ENCODE results near the gene DENND4C.
"Not testable (repeated sequence)": the region's sequence is repeated elsewhere in the genome, so short reads cannot be mapped to it uniquely, and the experiment has no call there.

DENND4C gene

DNA sequence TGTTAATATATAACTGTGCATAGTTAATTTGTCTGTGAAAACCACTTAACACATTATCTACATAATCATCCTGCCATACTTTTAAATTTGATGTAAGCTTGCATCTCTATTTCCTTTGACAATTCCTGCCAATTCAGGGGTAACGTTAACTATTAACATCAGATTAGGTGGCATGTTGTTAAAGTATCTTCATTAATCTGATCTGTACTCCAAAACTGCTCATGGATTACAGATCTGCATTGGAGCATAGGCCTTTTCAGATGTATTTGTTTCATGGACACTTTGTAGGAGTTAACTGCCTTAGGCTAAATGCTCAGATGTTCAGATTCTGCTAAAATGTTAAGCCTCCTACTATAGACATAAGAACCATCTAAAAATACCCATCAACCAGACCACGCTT, 146.4 kb downstream of the DENND4C start:
- no peak for DNase-seq

GRCh38 chr9:19378164-19378563, 147.7 kb downstream of the DENND4C start:
- DNase-seq = no peak

GRCh38 chr9:19378647-19379046, 148.2 kb downstream of the DENND4C start:
- no peak for DNase-seq

- no peak for DNase-seq
Measured at GRCh38 chr9:19379283-19379682, 148.8 kb downstream of the DENND4C start.

DNA sequence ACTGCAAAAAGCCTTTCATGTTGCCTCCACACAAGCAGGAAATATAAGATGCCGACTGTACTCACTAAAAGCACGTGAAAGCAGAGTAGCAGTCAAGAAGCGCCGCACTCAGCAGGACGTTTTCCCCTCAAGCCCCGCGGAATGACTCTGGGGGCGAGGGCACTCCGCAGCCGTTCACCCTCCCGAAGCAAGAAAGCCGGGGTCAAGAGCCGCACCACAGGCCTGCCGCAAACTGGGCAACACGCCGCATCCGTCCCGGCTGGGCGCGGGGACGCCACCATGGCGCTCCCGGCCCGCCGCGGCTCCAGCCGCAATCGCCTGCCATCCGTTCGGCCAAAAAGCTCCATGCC, 149.2 kb downstream of the DENND4C start:
- peak; percentile 32 for DNase-seq

GRCh38 chr9:19380826-19381075, 150.3 kb downstream of the DENND4C start:
- DNase-seq = no peak

GRCh38 chr9:19381656-19382055, 151.2 kb downstream of the DENND4C start:
- no peak for DNase-seq

DNA sequence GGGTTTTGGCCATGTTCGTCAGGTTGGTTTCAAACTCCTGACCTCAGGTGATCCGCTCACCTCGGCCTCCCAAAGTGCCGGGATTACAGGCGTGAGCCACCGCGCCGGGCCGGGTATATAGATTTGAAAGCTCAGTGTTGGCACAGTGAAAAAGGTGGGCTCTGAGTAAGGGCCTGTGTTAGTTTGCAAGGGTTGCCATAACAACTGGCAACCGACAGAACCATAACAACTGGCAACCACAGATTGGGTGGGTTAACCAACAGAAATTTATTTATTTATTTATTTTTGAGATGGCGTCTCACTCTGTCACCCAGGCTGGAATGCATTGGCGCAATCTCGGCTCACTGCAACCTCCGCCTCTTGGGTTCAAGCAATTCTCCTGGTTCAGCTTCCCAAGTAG, 154.7 kb downstream of the DENND4C start:
- not testable (repeated sequence) for DNase-seq

GRCh38 chr9:19385786-19386501, 155.5 kb downstream of the DENND4C start:
- no peak for DNase-seq

DNA sequence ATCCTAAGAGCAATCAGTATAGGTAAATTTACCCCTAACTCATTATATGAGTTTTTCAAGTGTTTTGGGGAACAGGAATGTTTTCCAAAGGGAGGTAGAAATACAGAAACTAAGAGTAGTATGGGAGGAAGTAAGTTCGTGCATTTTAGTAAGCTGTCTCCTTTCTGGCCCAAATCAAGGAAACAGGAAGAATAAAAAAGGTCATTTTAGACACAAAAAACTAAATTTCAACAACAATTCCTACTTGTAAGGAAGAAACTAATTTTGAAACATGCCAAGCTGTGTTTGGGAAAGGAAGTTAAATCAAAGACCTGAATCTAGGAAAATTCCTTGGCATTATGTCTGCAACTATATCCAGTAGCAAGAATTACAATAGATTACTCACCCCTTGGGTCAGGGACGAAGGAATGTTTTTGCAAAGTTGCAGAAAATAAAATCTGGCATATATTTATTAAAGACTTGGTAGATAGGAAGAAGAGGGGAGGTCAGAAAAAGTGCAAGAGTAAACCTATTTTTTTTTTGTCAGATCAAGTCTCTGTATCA, 156.1 kb downstream of the DENND4C start:
- no peak for DNase-seq

DNA sequence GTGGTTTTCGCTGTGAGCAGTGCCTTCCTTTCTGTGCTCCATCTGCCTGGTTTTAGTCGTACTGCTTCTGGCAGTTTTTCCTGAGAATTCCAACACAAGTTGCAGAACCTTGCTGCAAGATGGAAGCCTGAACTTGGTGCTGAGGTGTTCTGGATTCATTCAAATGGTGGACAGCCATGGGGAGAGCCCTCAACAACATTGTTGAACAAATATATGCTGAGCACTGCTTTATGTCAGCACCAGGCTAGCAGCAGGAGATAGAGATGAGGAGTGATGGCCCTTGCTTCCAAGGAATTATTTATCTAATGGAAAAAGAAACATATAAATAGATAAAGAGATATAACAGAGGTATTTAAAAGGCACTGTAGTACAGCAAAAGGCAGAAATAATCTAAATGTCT, 156.8 kb downstream of the DENND4C start:
- DNase-seq = no peak

GRCh38 chr9:19389539-19389938, 159.0 kb downstream of the DENND4C start:
- not testable (repeated sequence) for DNase-seq

DNA sequence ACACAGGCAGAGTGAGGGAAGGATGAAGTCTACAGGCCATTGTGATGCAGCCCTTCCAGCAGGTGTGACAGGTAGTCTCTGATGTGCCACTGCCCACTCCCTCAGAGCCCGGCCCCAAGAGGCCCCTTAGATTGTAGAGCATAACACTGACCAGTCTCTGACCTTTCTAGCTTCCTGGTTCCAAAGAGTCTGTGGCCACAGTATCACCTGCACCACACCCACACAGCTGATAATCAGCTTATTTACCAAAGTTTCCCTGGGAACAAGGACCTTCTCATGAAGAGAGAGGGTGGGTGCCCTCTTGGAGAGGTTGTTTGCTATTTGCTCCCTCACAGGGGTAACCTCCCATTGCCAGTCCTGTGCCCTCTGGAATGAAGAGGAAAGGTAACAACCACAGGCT, 167.4 kb downstream of the DENND4C start:
- no peak for DNase-seq

- not testable (repeated sequence) for DNase-seq
Measured at GRCh38 chr9:19403231-19403630, 172.7 kb downstream of the DENND4C start.

GRCh38 chr9:19404283-19405075, 174.0 kb downstream of the DENND4C start:
- DNase-seq = no peak

DNA sequence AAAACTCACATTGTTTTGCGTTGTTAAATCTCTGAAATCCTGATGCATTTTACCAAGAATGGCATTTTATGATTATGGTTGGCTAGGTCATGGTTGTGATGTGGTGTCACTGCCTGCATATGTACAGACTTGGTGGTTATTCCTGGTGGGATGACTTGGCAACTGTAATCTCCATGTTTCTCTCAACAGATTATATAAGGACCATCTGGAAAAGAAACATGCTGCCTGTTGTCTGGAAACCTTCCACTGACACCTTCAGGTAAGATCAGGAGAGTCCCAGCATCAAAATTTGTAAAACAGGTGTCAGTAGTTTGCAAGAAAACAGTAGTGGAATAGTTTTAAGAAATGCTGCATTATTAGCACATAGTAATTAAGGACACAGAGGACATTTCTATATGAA, 175.3 kb downstream of the DENND4C start:
- DNase-seq = no peak

GRCh38 chr9:19408316-19408692, 177.8 kb downstream of the DENND4C start:
- DNase-seq = peak; percentile 5

DNA sequence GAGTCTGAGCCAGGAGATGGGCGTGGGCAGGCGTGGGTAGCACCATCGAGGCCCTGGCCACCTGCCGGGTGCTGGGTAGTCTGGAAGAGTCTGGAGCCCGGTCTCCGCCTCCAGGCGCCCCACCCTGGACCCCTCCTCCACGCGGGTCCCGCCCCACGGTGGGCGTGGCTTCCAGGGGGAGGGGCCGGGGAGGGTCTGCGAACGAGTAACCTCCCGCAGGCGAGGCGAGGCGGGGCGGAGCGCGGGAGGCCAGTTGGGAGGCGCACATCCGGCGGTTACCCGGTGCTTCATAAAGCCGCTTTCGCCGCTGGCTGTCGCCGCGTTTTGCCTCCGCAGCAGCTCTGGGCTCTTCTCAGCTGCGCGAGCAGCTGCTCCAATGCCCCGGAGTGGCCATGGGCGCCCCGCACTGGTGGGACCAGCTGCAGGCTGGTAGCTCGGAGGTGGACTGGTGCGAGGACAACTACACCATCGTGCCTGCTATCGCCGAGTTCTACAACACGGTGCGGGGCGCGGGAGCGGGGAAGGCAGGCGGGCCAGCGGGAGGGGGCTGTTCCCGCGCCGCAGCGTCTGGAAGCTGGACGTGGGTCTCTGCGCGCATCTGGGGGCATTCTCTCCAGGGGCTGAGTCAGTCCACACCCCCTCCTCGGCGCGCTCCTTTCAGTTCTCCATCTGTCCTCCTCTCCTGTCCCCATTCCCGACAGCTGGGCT, 178.4 kb downstream of the DENND4C start, which contains the start of gene ACER2:
Gene ACER2 (plus strand): TSS at position 317 of the 708 bp plus-strand sequence. CDS start 76 bp downstream, at position 393.
- peak; percentile 88 for DNase-seq

DNA sequence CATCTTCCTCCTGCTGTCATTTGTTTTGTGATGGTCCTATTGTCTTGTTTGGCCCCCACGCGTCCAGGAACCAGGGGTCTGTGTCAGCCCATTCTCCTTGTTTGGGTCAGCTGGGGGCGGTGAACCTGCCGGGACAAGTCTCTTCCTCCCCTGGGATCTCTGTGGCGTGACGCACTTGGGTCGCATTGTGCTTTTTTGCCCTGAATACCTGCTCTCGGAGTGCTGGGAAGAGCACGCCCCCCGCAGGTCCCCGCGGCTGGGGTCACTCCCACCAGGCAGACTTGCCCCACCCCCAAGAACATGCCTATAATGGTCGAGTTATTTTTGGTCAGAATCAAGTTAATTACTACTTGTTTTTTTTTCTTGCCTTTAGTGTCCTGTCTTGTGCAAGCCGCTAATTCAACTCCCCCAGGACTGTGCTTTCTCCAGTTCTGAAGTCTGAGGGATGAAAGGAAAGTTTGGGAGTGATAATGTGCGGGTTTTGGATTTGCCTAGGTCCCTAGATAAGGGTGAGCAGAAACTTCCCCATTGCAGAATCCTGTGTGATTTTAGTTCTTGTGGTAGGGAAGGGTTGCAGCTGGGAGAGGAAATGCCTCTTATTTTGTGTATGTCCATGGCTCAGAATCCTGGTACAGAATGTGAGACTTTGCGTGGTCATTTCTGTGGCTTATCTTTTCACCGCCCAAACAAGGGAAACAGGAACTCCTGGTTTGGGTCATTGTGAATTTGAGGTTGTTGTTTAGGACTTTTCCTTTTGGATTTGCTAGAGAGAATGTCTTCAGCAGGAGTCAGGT, 179.1 kb downstream of the DENND4C start:
- DNase-seq = peak; percentile 9

DNA sequence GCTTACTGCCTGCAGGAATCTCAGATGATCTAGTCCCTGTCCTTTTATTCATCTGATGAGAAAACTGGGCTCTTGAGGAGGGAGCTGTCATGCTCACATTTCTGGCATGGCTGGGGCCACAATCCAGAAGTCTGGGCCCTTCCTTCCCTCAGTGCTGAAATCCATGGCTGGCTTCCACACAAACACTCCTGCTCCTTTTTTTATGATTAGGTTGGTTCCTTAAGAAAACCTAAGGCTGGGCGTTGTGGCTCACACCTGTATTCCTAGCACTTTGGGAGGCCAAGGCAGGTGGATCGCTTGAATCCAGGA, 179.7 kb downstream of the DENND4C start:
- no peak for DNase-seq

DNA sequence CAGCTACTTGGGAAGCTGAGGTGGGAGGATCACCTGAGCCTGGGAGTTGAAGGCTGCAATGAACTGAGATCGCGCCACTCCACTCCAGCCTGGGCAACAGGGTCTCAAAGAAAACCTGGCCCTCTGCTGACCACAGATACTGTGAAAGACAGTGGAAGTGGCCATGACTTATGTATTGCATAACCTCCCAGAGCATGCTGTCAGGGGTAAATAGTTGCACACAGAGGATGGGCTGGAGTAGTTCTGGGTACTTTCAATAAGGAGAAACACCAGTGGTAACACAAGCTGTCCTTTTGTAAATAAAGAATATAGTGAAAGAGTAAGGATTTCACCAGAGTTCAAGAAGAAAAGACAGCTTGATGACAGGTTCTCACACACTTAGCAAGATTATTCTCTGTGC, 180.1 kb downstream of the DENND4C start:
- DNase-seq = no peak

DNA sequence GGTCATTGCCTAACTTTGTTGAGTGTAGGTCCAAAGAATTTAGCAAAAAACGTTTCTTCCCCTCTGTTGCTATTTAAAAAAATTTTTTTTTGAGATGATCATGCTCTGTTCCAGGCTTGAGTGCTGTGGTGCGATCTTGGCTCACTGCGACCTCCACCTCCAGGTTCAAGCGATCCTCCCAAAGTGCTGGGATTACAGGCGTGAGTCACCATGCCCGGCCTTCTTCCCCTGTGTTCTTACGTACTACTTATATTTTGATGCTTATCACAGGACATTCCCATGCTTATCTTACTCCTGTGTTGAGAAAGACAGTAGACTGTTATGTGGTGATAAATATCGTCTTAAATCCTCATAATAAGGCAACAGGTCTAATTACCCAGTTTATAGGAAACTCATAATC, 180.8 kb downstream of the DENND4C start:
- DNase-seq = no peak

- DNase-seq = not testable (repeated sequence)
Measured at GRCh38 chr9:19413456-19413855, 183.0 kb downstream of the DENND4C start.
